A673 (cell line): ENCODE results near the gene ELFN1.

Experiments
- CTCF ChIP-seq: fragments of 300-800, 200-600 bp; sonication (generic); conservative IDR thresholded peaks from 2 replicates; pipeline ENCODE4 v1.5.1; 2017; ENCODE audit warnings: low read depth, mild to moderate bottlenecking, antibody characterized with exemption, low read length, moderate library complexity, mixed read lengths
- EZH2 ChIP-seq: fragments of 200-600 bp; sonication (generic); IDR thresholded peaks from 2 replicates; pipeline ENCODE4 v1.6.1; 2017; ENCODE audit warnings: borderline replicate concordance, low read depth, mild to moderate bottlenecking, mixed read lengths, antibody characterized with exemption, low read length; ENCODE audit not compliant: poor library complexity, severe bottlenecking

- TF ChIP-seq CTCF (peak; percentile 32), EZH2 (no peak)
Observed at GRCh38 chr7:1707756-1708595, 37.9 kb downstream of the ELFN1 start.
